Smooth muscle cell (in vitro differentiated cells): ENCODE results near the gene CENPH. TPM values are rescaled to one million over a fixed set of nuclear protein-coding genes. Genes with fewer than 3 reads are reported as not detected.
"Not testable (repeated sequence)": the region's sequence is repeated elsewhere in the genome, so short reads cannot be mapped to it uniquely, and the experiment has no call there.

Source experiments
- DNase-seq: peaks from one replicate; lab custom pipeline; 2025; ENCODE audit not compliant: unreplicated experiment; lab: John Stamatoyannopoulos, UW
- H2AFZ ChIP-seq: fragments of 200-600 bp; sonication (generic); 2 replicates; pipeline ENCODE4 v1.6.0; 2016; ENCODE audit warnings: antibody characterized with exemption, low read depth, mild to moderate bottlenecking
- H3F3A ChIP-seq: fragments of 200-600 bp; sonication (generic); 2 replicates; pipeline ENCODE4 v1.6.0; 2017; ENCODE audit warnings: antibody characterized with exemption, low read depth
- H3K27ac ChIP-seq: fragments of 200-600 bp; sonication (generic); 2 replicates; pipeline ENCODE4 v1.5.1; 2016; ENCODE audit warnings: low read depth, mild to moderate bottlenecking
- H3K27me3 ChIP-seq: fragments of 200-600 bp; sonication (generic); 2 replicates; pipeline ENCODE4 v1.6.1; 2016; ENCODE audit warnings: low read depth, mild to moderate bottlenecking
- H3K36me3 ChIP-seq: fragments of 200-600 bp; sonication (generic); 2 replicates; pipeline ENCODE4 v1.5.1; 2016; ENCODE audit warnings: low read depth
- H3K4me1 ChIP-seq: fragments of 200-600 bp; sonication (generic); 2 replicates; pipeline ENCODE4 v1.5.1; 2016; ENCODE audit warnings: low read depth
- H3K4me2 ChIP-seq: fragments of 200-600 bp; sonication (generic); 2 replicates; pipeline ENCODE4 v1.6.0; 2016; ENCODE audit warnings: mild to moderate bottlenecking
- H3K4me3 ChIP-seq: fragments of 200-600 bp; sonication (generic); 2 replicates; pipeline ENCODE4 v1.5.1; 2016; ENCODE audit warnings: mild to moderate bottlenecking
- H3K79me2 ChIP-seq: fragments of 200-600 bp; sonication (generic); 2 replicates; pipeline ENCODE4 v1.6.0; 2016; ENCODE audit warnings: low read depth, mild to moderate bottlenecking
- H3K9ac ChIP-seq: fragments of 200-600 bp; sonication (generic); 2 replicates; pipeline ENCODE4 v1.6.0; 2016; ENCODE audit warnings: low read depth
- H3K9me3 ChIP-seq: fragments of 200-600 bp; sonication (generic); replicated peaks from 2 replicates; pipeline ENCODE4 v1.5.1; 2016; ENCODE audit warnings: low read depth
- H4K20me1 ChIP-seq: fragments of 200-600 bp; sonication (generic); 2 replicates; pipeline ENCODE4 v1.6.0; 2016; ENCODE audit warnings: low read depth
- WGBS: methylation state at CpG from one replicate; pipeline ENCODE4 v1.1.7; 2016; ENCODE audit warnings: low lambda C conversion rate; 5-methylcytosine and 5-hydroxymethylcytosine counted together
- polyA plus RNA-seq: library from polyadenylated mRNA; unstranded; fragments of >200 nt; fragmentation: Nextera tagmentation; extraction: Ambion mirVana; gene quantifications from 2 replicates; pipeline ENCODE4 v1.2.1, GENCODE V29; 2016
- small RNA-seq: library from RNA; depleted of rRNA; stranded (forward); fragments of <200 nt; gene quantifications from one replicate; pipeline ENCODE3, GENCODE V24; 2014
- total RNA-seq: library from RNA; depleted of rRNA; stranded (reverse); fragments of >200 nt; gene quantifications from 2 replicates; pipeline ENCODE4 v1.2.3, GENCODE V29; 2014
- TF ChIP-seq, protein P1 (sequence below): fragments of 200-600 bp; sonication (generic); IDR thresholded peaks from 2 replicates; pipeline ENCODE4 v1.5.1; 2017; ENCODE audit warnings: borderline replicate concordance, mild to moderate bottlenecking, antibody characterized with exemption; ENCODE audit not compliant: insufficient read depth, poor library complexity, severe bottlenecking

The CENPH gene
- total and polyA plus RNA-seq, 2 experiments from 2014 or later = 10.5 to 15.5 TPM

- H3K4me1 ChIP-seq = no peaks in the 10 kb centered on the region
- TF ChIP-seq, protein P1, sequence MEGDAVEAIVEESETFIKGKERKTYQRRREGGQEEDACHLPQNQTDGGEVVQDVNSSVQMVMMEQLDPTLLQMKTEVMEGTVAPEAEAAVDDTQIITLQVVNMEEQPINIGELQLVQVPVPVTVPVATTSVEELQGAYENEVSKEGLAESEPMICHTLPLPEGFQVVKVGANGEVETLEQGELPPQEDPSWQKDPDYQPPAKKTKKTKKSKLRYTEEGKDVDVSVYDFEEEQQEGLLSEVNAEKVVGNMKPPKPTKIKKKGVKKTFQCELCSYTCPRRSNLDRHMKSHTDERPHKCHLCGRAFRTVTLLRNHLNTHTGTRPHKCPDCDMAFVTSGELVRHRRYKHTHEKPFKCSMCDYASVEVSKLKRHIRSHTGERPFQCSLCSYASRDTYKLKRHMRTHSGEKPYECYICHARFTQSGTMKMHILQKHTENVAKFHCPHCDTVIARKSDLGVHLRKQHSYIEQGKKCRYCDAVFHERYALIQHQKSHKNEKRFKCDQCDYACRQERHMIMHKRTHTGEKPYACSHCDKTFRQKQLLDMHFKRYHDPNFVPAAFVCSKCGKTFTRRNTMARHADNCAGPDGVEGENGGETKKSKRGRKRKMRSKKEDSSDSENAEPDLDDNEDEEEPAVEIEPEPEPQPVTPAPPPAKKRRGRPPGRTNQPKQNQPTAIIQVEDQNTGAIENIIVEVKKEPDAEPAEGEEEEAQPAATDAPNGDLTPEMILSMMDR = no peak
- no peak overlapping the region for H3K27ac ChIP-seq
- H4K20me1 ChIP-seq = peaks cover 93% of the 10 kb centered on the region
- no peak overlapping the region for H3K4me3 ChIP-seq
- H3K9ac ChIP-seq = no peak overlapping the region
- no peaks in the 10 kb centered on the region for H3K9me3 ChIP-seq
- H3F3A ChIP-seq = no peaks in the 10 kb centered on the region
- no peaks in the 10 kb centered on the region for H3K27me3 ChIP-seq
- H3K4me2 ChIP-seq = no peak overlapping the region
- H3K79me2 ChIP-seq = peaks cover 69% of the 10 kb centered on the region
- WGBS = 89% methylated on average over 2 of the region's 2 CpGs
- no peak for DNase-seq
- no peak overlapping the region for H2AFZ ChIP-seq
- no peaks in the 10 kb centered on the region for H3K36me3 ChIP-seq
Measured at GRCh38 chr5:69250593-69250992, 61.2 kb downstream of the CENPH start.

DNA sequence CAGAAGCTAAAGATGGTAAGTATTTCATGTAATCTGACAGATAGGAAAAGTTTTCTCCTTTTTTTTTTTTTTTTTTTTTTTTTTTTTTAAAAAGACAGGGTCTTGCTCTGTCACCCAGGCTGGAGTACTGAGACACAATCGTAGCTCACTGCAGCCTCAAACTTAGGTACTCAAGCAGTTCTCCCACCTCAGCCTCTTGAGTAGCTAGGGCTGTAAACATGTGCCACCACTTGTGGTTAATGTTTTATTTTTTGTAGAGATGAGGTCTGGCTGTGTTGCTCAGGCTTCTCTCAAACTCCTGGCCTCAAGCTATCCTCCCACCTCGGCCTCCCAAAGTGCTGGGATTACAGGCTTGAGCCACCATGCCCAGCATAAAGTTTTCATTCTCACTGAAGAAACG lies 63.1 kb downstream of the CENPH start:
- Histone ChIP-seq H3K4me2 (no peak overlapping the region), H3K4me3 (no peak overlapping the region), H3K79me2 (peaks cover 57% of the 10 kb centered on the region), H3K27me3 (no peaks in the 10 kb centered on the region), H3F3A (no peaks in the 10 kb centered on the region), H3K36me3 (peaks cover 7% of the 10 kb centered on the region), H4K20me1 (peaks cover 83% of the 10 kb centered on the region), H3K9me3 (no peaks in the 10 kb centered on the region), H3K9ac (no peak overlapping the region), H3K27ac (no peak overlapping the region), H3K4me1 (no peaks in the 10 kb centered on the region), H2AFZ (no peak overlapping the region)
- WGBS = 97% methylated on average over 3 of the region's 3 CpGs
- TF ChIP-seq, protein P1 = no peak
- no peak for DNase-seq

DNA sequence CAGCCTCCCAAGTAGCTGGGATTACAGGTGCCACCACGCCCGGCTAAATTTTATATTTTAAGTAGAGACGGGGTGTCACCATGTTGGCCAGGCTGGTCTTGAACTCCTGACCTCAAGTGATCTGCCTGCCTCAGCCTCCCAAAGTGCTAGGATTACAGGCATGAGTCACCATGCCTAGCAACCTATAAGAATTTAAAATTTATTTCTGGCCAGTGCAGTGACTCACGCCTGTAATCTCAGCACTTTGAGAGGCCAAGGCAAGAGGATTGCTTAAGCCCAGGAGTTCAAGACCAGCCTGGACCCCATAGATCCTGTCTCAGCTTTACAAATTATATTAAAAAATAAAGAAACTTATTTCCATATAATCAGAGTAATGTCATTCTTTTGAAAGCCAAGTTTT lies 66.6 kb downstream of the CENPH start:
- not testable (repeated sequence) for H3K27ac ChIP-seq, H2AFZ ChIP-seq, H3F3A ChIP-seq, H3K27me3 ChIP-seq, H3K4me3 ChIP-seq, DNase-seq, H3K4me1 ChIP-seq, H3K9me3 ChIP-seq, H3K4me2 ChIP-seq, H3K9ac ChIP-seq
- H3K79me2 ChIP-seq = peaks cover 23% of the 10 kb centered on the region
- WGBS = 90% methylated on average over 4 of the region's 4 CpGs
- peaks cover 53% of the 10 kb centered on the region for H4K20me1 ChIP-seq
- H3K36me3 ChIP-seq = peaks cover 22% of the 10 kb centered on the region

- Histone ChIP-seq H3K27me3 (no peaks in the 10 kb centered on the region), H3F3A (no peaks in the 10 kb centered on the region), H4K20me1 (peaks cover 39% of the 10 kb centered on the region), H3K36me3 (peaks cover 25% of the 10 kb centered on the region), H2AFZ (no peak overlapping the region), H3K79me2 (peaks cover 9% of the 10 kb centered on the region), H3K9ac (no peak overlapping the region), H3K27ac (no peak overlapping the region), H3K4me2 (no peak overlapping the region), H3K4me3 (no peak overlapping the region), H3K4me1 (no peaks in the 10 kb centered on the region), H3K9me3 (no peaks in the 10 kb centered on the region)
- TF ChIP-seq, protein P1 = no peak
- 100% methylated on average over 1 of the region's 1 CpG for WGBS
- DNase-seq = no peak
Measured at GRCh38 chr5:69257577-69257976, 68.2 kb downstream of the CENPH start.

Small RNAs within 50 kb of the gene (small RNA-seq; reads per million reads assigned to genes)
- not detected for gene SNORA50D

Other genes starting within 250 kb of the CENPH start
- 79.5 and 87.6 TPM in 2 replicates for gene SLC30A5, start 95.6 kb upstream of the CENPH start, total RNA-seq
- 54.5 and 60.0 TPM in 2 replicates for gene SLC30A5, start 95.6 kb upstream of the CENPH start, polyA plus RNA-seq
- 28.5 and 35.7 TPM in 2 replicates for gene CCNB1, start 22.4 kb upstream of the CENPH start, total RNA-seq
- gene CCNB1, start 22.4 kb upstream of the CENPH start, polyA plus RNA-seq = 31.7 and 36.8 TPM in 2 replicates
- 43.4 and 54.4 TPM in 2 replicates for gene CDK7, start 45.3 kb downstream of the CENPH start, total RNA-seq
- gene CDK7, start 45.3 kb downstream of the CENPH start, polyA plus RNA-seq = 40.1 and 47.2 TPM in 2 replicates
- gene CCDC125, start 143.2 kb downstream of the CENPH start, total RNA-seq = 0.09 and 0.18 TPM in 2 replicates
- 0.15 TPM in 1 of 2 replicates, not detected in the other for gene CCDC125, start 143.2 kb downstream of the CENPH start, polyA plus RNA-seq
- 48.7 and 66.0 TPM in 2 replicates for gene AK6, start 179.9 kb downstream of the CENPH start, total RNA-seq
- gene AK6, start 179.9 kb downstream of the CENPH start, polyA plus RNA-seq = 95.1 and 98.7 TPM in 2 replicates
- gene TAF9, start 179.9 kb downstream of the CENPH start, total RNA-seq = 68.2 and 74.4 TPM in 2 replicates
- gene TAF9, start 179.9 kb downstream of the CENPH start, polyA plus RNA-seq = 67.2 and 76.9 TPM in 2 replicates
- 21.2 and 23.9 TPM in 2 replicates for gene RAD17, start 180.2 kb downstream of the CENPH start, total RNA-seq
- 16.2 and 21.9 TPM in 2 replicates for gene RAD17, start 180.2 kb downstream of the CENPH start, polyA plus RNA-seq
- 6.1 and 8.3 TPM in 2 replicates for gene MARVELD2, start 225.5 kb downstream of the CENPH start, total RNA-seq
- gene MARVELD2, start 225.5 kb downstream of the CENPH start, polyA plus RNA-seq = 1.4 and 11.0 TPM in 2 replicates